Prostate gland (tissue), 2 donors: ENCODE data around the gene TUBD1. TPM values are rescaled to one million over a fixed set of nuclear protein-coding genes. Genes with fewer than 3 reads are reported as not detected.
"Not testable (repeated sequence)": the region's sequence is repeated elsewhere in the genome, so short reads cannot be mapped to it uniquely, and the experiment has no call there.

ENCODE experiments used
- DNase-seq: peaks from one replicate; pipeline ENCODE4 v3.0.0-alpha.2; 2019; ENCODE audit warnings: low spot score
- H3K27ac ChIP-seq, 2 donors: fragments of 200-600 bp; sonication (generic); 2 replicates each; pipeline ENCODE4 v1.5.1; 2017 to 2019
- H3K27me3 ChIP-seq: fragments of 200-600 bp; sonication (generic); replicated peaks from 2 replicates; pipeline ENCODE4 v1.5.1; 2019; ENCODE audit not compliant: insufficient read depth
- H3K36me3 ChIP-seq, 2 donors: fragments of 200-600 bp; sonication (generic); 1 replicate in 1 of 2; 2 replicates in 1 of 2; pipeline versions ENCODE4 v1.5.1 to v1.8.1; 2017 to 2019
- H3K4me1 ChIP-seq: fragments of 200-600 bp; sonication (generic); replicated peaks from 2 replicates; pipeline ENCODE4 v1.5.1; 2019
- H3K4me3 ChIP-seq, 2 donors: fragments of 200-600 bp; sonication (generic); 2 replicates each; pipeline ENCODE4 v1.5.1; 2017 to 2019
- H3K9me3 ChIP-seq: fragments of 200-600 bp; sonication (generic); 2 replicates; pipeline ENCODE4 v1.5.1; 2017
- POLR2A ChIP-seq: fragments of 450-650 bp; IDR thresholded peaks from one replicate; pipeline ENCODE4 v1.6.1; 2016; ENCODE audit warnings: antibody characterized with exemption, mild to moderate bottlenecking
- POLR2AphosphoS5 ChIP-seq: sonication (generic); formaldehyde crosslinking; IDR thresholded peaks from one replicate; pipeline ENCODE4 v1.6.1; 2017; ENCODE audit warnings: antibody characterized with exemption
- WGBS: methylation state at CpG from one replicate; pipeline ENCODE4 v1.1.5; 2018; 5-methylcytosine and 5-hydroxymethylcytosine counted together
- intact Hi-C: fragments of 100-400 bp; cut with DNase I; formaldehyde crosslinking; loops from one replicate; pipeline ENCODE4 v1.14.2; 2022
- total RNA-seq, 2 donors: library from RNA; depleted of rRNA; stranded (reverse); fragments of >200 nt; gene quantifications; one replicate each; pipeline ENCODE4 v1.1.0, GENCODE V29; 2016
- TF ChIP-seq, protein P1 (sequence below), 4 experiments: fragments of 200-600 bp in 2 of 4; fragments of 450-650 bp in 2 of 4; sonication (generic) in 2 of 4; IDR thresholded peaks; 1 replicate in 3 of 4; 2 replicates in 1 of 4; pipeline ENCODE4 v1.5.1; 2016 to 2019; ENCODE audit warnings: antibody characterized with exemption in 4 of 4, mild to moderate bottlenecking in 2 of 4, moderate library complexity in 2 of 4

TUBD1 gene
- total RNA-seq, 2 donors from 2014 or later = 13.3 to 22.5 TPM

DNA sequence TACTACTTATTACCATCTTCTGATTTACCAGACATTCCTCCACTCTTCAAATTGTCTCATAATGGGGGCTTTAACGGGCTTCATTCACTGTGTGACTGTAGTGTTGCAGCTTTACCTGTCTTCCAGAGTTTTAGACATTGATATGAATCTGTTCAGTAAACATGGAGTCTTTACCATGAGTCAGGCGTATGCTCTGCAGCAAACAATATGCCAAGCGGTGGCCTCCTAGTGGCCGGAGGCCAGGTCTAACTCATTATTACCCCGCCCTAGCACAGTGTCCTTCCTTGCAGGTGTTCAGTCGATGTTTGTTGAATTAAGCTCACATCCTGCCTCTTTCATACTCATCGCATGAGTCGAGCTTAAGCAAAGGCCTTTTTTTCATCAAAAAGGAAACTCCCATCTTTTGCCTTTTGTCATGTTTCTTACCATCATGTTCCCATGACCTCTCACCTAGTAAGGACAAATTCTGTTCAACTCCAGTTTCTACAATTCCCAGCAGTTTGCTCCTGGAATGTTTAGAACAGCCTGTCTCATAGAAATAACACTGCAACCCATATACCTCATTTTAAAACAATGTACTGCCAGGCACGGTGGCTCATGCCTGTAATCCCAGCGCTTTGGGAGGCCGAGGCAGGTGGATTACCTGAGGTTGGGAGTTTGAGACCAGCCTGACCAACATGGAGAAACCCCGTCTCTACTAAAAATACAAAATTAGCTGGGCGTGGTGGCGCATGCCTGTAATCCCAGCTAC, 39.4 kb downstream of the TUBD1 start:
- intact Hi-C loops = no loop called here
- 56% methylated on average over 14 of the region's 14 CpGs for WGBS
- H3K27me3 ChIP-seq = no peaks in the 10 kb centered on the region
- H3K27ac ChIP-seq = peak overlapping the region; percentile 73 to 86
- peaks cover 18% of the 10 kb centered on the region for H3K4me1 ChIP-seq
- H3K9me3 ChIP-seq = no peaks in the 10 kb centered on the region
- DNase-seq = peak; percentile 77
- H3K4me3 ChIP-seq = no peak overlapping the region
- TF ChIP-seq POLR2A (no peak), POLR2AphosphoS5 (peak; percentile 85)
- TF ChIP-seq, protein P1, sequence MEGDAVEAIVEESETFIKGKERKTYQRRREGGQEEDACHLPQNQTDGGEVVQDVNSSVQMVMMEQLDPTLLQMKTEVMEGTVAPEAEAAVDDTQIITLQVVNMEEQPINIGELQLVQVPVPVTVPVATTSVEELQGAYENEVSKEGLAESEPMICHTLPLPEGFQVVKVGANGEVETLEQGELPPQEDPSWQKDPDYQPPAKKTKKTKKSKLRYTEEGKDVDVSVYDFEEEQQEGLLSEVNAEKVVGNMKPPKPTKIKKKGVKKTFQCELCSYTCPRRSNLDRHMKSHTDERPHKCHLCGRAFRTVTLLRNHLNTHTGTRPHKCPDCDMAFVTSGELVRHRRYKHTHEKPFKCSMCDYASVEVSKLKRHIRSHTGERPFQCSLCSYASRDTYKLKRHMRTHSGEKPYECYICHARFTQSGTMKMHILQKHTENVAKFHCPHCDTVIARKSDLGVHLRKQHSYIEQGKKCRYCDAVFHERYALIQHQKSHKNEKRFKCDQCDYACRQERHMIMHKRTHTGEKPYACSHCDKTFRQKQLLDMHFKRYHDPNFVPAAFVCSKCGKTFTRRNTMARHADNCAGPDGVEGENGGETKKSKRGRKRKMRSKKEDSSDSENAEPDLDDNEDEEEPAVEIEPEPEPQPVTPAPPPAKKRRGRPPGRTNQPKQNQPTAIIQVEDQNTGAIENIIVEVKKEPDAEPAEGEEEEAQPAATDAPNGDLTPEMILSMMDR (IDR thresholded peaks at IDR 0.05) = peak; percentile 13 to 74 (median 48)
- H3K36me3 ChIP-seq = no peaks in the 10 kb centered on the region

DNA sequence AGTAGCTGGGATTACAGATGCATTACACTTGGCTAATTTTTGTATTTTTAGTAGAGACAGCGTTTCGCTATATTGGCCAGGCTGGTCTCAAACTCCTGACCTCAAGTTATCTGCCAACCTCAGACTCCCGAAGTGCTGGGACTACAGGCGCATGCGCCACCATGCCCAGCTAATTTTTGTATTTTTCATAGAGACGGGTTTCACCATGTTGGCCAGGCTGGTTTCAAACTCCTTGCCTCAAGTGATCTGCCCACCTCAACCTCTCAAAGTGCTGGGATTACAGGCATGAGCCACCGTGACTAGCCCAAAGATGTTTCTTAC, 39.9 kb downstream of the TUBD1 start:
- H3K4me3 ChIP-seq, H3K36me3 ChIP-seq, H3K27me3 ChIP-seq, intact Hi-C loops, DNase-seq, H3K9me3 ChIP-seq: not testable (repeated sequence)
- H3K27ac ChIP-seq = peak overlapping the region; percentile 73 to 86
- H3K4me1 ChIP-seq = peaks cover 18% of the 10 kb centered on the region
- 95% methylated on average over 7 of the region's 7 CpGs for WGBS

DNA sequence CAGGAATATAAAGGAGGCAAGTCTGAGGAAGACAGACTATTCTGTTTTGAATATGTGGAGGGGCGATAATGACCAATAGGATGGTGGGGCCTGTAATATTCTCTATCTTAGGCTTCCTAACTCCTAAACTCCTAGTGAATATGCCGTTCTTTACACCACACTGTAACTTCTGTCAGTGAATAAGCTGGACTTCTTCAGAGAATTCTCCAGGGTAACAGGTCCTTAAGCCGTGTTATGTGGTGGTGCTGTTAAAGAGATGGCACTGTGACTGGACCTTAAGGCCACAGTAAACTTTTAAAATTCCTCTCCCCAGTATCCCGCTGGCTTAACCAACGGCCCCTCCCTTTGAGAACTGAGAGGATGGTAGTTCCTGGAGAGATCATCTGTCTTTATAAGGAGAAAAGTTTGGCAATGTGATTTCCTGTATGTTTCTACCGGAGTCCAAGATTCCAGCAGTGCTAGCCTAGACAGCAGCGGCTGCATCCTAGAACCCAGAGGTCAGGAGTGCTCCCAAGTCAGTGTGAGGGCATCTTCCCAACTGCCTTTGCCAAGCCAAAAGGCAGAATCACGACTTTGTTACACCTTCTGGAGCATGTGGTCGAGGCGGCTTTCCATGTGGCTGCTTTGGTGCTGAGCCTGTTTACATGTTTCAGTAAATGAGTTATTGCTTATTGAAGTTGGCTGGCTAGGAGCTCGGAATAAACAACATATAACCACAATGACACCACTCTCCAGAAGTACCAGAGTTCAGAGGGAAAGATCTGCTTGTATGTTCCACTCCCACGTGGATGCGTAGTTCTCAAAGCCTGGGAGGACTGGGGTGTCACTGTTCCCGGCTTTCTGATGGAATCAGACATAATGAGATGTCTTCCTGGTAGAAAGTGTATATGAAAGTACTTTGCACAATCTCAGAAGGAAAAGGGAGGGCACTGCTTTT, 41.0 kb downstream of the TUBD1 start:
- intact Hi-C loops = no loop called here
- Histone ChIP-seq H3K4me3 (no peak overlapping the region), H3K27ac (peak overlapping the region; percentile 73 to 86), H3K4me1 (peaks cover 19% of the 10 kb centered on the region), H3K9me3 (no peaks in the 10 kb centered on the region), H3K36me3 (no peaks in the 10 kb centered on the region), H3K27me3 (no peaks in the 10 kb centered on the region)
- 25% methylated on average over 14 of the region's 14 CpGs for WGBS
- TF ChIP-seq POLR2A (peak; percentile 18), POLR2AphosphoS5 (peak; percentile 84)
- TF ChIP-seq, protein P1 (IDR thresholded peaks at IDR 0.05) = no peak
- peak; percentile 65 for DNase-seq

DNA sequence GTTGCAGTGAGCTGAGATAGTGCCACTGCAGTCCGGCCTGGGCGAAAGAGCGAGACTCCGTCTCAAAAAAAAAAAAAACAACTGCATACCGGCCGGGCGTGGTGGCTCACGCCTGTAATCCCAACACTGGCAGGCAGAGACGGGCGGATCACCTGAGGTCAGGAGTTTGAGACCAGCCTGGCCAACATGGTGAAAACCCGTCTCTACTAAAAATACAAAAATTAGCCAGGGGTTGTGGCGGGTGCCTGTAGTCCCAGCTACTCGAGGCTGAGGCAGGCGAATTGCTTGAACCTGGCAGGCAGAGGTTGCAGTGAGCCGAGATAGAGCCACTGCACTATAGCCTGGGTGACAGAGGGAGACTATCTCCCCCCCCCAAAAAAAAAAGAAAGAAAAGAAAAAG, 42.4 kb downstream of the TUBD1 start:
- WGBS = 91% methylated on average over 15 of the region's 15 CpGs
- H3K27ac ChIP-seq, intact Hi-C loops, H3K4me3 ChIP-seq, H3K9me3 ChIP-seq, H3K27me3 ChIP-seq, H3K36me3 ChIP-seq, DNase-seq: not testable (repeated sequence)
- H3K4me1 ChIP-seq = peaks cover 29% of the 10 kb centered on the region

DNA sequence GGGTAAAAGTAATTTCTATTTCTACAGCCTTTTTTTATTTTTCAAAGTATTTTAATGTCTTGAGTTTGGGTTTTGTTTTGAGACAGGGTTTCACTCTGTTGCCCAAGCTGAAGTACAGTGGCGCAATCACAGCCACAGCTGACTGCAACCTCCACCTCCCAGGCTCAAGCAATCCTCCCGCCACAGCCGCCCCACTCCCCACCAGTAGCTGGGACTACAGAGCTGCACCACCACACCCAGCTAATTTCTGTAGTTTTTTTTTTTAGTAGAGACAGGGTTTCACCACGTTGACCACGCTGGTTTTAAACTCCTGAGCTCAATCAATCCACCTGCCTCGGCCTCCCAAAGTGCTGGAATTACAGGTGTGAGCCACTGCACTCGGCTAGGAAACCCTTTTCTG, 44.0 kb downstream of the TUBD1 start:
- Histone ChIP-seq H3K27me3 (no peaks in the 10 kb centered on the region), H3K27ac (peak overlapping the region; percentile 96 to 99), H3K4me3 (no peak overlapping the region), H3K4me1 (peaks cover 37% of the 10 kb centered on the region), H3K36me3 (no peaks in the 10 kb centered on the region), H3K9me3 (no peaks in the 10 kb centered on the region)
- intact Hi-C loops = no loop called here
- 84% methylated on average over 7 of the region's 7 CpGs for WGBS
- TF ChIP-seq, protein P1 (IDR thresholded peaks at IDR 0.05) = no peak
- TF ChIP-seq POLR2AphosphoS5 = no peak
- no peak for TF ChIP-seq POLR2A
- no peak for DNase-seq
